DMS 273 treated with DMSO at 0.1 percent for 48 hours (cell line): Measurements from ENCODE around the gene ZNF618.
"Not testable (repeated sequence)": the region's sequence is repeated elsewhere in the genome, so short reads cannot be mapped to it uniquely, and the experiment has no call there.

Source experiments
- DNase-seq: peaks from one replicate; lab custom pipeline; 2025; lab: John Stamatoyannopoulos, UW

ZNF618 gene

DNA sequence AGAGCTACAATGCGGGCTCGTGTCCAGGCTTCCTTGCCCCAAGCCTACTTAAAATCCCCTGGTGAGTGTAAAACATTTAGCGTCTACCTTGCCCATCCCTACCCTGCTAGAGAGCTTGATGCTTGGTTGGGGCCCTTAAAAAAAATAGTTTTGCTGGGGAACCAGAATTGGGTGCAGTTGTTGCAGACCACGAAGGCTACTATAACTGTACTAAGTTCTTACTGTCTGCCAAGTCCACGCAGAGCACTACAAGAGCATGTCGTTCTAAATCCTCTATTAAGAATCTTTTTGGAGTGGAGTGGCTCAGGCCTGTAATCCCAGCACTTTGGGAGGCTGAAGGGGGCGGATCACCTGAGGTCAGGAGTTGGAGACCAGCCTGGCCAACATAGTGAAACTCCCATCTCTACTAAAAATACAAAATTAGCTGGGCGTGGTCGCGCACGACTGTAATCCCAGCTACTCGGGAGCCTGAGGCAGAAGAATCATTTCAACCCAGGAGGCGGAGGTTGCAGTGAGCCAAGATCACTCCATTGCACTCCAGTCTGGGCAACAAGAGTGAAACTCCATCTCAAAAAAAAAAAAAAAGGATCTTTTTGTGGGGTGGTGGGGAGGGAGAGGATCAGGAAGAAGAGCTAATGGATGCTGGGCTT lies 206.8 kb downstream of the ZNF618 start:
- not testable (repeated sequence) for DNase-seq

DNA sequence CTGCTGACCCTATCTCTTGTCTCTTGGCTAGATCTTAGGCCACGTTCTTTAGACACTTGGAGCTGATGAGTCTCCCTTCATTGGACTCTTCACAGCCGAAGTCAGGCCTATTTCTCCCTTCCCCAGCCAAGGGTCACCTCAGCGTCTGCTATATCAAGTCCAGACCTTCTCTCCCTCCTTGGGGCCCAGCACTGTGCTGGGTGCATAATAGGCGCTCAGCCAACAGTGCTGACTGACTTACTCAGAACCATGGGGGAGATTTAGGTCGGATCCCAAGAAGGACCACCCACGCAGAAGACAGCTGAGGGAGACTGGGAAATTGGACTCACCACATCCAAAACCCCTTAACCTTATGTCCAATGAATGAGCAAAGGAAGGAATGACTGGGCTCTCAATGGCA lies 207.6 kb downstream of the ZNF618 start:
- no peak for DNase-seq

DNA sequence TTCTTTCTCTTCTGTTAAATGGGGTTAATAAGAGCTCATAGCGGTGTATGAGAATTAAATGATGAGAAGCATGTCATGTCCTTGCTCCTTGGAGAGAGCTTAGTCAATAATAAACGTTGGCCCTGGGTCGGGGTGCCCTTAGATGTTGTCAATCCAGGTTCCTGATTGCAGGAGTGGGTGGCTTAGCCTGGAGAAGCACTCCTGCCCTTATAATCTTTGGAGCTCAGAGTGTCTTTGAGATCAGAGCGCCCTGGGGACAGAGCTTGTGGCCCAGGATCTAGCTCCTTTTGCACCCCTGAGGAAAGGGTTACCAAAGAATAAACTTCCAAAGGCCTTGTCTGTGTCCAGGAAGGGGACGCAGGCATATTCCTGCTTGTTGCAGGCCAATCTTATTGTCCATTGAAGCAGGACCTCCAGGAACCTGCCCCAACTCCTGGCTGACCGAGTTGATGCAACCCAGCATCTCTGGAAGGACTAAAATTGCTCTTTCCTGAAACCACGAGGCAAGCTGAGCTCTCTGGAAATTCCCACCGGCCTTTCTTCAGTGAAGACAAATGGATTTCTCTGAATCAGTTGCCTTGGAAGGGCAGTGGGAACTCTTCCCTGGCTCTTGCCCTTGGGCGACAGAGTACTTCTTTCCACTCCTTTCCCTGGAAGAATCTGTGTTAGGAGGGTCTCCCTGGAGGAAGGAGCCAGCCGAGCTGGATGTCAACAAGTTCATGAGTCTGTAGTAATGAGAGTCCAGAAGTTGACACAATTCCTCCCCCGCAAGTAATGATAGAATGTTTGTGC lies 208.4 kb downstream of the ZNF618 start:
- no peak for DNase-seq

DNA sequence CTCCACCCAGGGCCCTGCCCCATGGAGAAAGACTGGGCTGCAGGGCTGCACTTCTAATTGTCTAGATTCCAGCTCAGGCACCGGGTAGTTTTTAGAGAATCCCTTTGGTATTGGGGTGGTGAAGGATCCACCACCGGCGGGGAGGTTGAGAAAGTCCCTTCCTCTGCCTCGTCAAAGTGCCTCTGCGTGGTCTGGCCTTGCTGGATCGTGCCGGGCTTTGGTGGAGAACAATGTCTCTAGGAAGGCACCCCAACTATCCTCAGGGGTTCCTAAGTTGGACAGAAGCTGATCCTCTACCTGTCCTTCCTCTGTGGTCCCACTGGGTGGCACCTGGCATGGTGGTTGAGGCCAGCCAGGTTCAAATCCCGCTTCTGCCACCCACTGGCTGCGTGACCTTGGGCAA lies 209.3 kb downstream of the ZNF618 start:
- DNase-seq: no peak

DNA sequence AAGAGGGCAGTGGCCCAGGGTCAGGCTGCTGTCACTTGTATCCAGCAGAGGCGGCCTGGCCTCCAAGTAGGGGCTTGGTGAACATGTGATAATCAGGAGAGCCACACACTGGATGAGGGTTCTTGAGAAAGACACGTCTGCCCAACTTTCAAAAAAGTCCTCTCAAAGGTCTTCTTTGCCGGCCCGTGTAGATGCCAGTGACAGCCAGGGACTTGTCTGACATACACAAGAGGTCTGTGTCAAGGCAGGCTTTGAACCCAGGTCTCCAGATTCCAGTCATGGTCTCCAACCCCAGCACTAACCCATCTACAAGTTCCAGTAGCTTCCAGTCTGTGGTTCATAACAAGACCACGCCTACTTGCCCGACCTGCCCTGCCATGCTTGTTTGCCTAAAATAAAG lies 209.9 kb downstream of the ZNF618 start:
- DNase-seq: no peak

DNA sequence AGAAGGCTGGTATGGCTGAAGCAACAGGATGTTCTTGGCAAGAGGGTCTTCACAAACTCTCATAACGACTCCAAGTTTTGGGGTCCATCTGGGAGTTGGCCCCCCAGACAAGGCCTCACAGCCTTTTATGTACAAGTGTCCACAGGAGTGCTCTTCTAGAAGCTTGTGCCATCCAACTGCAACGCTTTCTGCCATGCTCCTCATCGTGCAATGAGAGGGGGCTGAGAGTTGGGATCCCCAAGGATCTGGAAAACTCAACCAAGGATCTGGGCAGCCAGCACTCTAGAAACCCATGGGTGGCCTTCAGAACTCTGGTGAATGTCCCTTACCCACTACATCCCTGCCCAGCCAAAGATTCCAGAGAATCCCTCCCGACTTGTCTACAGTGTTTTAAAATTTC lies 210.5 kb downstream of the ZNF618 start:
- no peak for DNase-seq

DNA sequence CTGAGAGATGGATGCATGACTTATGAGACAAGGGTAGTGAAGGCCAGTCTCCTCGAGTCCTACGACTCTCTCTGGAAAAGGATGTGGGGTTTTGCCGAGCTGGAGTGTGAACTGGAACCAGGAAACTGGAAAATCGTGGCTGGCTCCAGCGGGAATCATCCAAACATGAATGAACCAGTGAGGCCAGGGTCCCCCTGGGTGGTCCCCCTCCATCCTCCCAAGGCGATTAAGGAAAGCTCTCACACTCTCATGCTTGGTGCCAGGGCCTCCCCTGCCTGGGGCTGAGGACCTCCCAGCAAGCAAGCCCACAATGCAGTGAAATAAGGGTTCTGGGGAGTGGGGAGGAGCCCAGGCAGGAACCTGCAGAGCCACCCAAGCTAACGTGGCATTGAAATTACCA lies 211.6 kb downstream of the ZNF618 start:
- no peak for DNase-seq

DNA sequence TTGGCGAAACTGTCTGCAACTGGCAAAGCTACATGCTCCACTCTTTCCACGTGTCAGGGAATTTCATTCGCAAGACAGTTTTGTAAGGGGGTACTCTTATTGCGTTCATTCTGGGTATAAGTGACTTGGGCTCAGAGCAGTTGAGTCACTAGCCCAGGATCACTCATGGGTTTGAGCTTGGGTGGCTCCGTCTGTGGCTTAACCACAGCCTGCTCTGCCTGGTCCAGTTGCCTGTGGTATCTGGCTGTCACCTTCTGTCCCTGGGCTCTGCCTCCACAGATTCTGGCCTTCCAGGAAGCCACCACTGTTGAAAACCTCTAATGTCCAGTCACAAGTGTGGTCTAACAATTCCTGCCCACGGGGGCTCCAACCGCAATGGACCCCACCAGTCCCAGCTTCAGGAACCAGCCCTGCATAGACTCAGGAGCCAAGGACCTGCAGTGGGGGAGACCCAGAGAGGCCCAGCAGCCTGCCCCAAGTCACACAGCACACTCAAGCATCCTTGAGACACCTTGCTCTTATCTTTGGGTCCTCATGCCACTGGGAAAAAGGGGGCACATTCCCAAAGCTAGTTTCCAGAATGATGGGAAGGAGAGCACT lies 212.6 kb downstream of the ZNF618 start:
- DNase-seq: no peak

DNA sequence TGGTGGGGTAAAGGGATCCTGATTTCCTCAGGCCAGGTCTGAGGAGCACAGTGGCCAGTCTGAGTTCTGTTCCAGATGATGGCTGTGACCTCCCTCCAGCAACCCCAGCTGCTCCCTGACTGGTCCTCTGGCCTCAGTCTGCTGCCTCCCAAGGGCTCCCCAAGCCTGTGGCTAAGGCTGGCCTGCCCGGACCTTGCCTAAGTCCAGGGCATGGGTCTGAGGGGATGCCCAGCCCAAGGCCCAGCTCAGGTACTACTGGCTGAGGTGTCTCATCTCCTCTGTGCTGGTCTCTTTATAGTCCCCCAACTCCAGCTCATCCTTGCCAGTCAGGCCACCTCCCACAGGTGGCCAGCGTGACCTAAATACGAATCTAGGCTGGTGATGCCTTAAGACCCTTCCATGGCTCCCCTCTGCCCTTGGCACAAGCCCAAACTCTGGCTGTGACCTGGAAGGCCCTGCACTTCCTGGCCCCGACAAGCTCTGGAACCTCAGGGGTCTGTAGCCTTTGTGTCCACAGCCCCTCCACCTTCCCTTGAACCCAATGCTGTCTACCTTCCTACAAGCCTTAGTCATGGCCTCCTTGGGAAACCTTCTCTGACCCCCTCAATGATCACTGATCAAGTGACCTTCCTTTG lies 213.2 kb downstream of the ZNF618 start:
- no peak for DNase-seq

DNA sequence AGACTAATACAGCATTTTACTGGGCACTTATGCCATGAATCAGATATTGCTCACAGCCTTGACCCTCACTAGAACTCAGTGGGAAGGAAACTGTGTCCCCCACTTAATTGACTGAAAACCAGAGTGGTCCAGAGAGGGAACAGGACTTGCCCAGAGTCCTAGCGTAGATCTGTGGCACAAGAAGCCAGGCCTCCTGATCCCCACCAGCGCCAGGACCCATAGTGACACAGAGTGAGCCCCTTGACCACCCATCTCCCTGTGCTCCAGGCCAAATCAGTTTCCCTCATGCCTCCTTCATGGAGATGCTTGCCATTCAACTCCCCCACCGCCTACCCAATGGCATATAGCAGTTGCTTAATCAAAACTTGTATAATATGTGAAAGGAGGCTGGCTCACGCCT lies 214.7 kb downstream of the ZNF618 start:
- DNase-seq: no peak

DNA sequence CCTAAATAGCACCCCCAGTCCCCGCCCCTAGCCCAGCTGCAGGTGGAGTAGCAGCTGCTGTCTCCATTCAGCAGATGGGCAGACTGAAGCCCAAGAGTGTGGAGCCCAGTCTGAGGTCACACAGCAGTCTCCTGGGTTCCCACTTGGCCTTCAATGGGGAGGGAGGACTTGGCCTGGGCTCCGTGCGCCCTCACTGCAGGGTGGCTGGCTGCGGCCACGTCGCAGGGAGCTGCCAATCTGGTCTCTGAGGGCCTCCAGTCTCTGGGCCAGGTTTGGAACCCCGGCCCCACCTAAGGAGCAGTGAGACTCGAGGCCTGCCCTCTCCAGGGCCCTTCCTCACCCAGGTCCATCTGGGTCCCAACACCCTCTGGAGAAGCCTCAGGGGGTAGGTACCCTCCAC lies 215.6 kb downstream of the ZNF618 start:
- DNase-seq: no peak

DNA sequence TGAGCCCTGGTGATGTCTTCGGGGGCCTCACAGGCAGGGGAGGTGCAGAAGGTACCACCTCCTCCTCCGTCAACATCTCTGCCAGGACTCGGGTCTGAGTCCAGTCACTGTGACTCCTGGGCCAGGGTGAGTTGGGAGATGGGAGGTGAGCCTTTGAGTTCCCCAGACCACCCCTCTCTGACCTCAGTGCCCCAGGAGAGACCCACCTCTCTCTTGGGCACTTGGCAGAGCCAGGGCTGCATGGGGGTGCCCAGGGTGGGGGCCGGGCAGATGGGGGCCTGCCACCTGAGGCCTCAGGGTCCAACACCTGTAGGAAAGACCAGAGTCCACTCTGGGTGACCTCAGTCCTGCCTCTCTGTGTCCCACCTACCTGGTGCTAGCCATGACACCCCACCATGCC lies 216.2 kb downstream of the ZNF618 start:
- no peak for DNase-seq

DNA sequence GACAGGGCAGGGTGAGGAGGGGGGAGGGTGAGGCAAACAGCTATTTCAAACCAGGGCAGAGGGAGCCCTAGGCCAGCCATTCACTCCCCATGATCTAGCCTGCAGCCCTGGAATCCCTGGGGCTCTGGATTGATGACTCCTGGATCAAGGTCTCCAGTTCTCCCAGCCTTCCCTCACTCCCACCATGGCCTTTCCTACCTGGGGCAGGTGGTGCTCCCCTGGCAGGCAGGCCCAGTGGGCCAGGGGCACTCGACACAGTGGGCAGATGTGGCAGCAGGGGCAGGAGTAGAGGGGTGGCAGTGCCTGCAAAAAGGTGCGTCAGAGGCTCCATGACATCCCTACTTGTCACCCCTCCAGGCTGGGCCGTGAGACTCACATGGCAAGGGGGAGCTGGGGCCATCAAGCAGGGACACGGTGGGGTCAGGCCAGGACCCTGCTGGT lies 216.9 kb downstream of the ZNF618 start:
- no peak for DNase-seq

DNA sequence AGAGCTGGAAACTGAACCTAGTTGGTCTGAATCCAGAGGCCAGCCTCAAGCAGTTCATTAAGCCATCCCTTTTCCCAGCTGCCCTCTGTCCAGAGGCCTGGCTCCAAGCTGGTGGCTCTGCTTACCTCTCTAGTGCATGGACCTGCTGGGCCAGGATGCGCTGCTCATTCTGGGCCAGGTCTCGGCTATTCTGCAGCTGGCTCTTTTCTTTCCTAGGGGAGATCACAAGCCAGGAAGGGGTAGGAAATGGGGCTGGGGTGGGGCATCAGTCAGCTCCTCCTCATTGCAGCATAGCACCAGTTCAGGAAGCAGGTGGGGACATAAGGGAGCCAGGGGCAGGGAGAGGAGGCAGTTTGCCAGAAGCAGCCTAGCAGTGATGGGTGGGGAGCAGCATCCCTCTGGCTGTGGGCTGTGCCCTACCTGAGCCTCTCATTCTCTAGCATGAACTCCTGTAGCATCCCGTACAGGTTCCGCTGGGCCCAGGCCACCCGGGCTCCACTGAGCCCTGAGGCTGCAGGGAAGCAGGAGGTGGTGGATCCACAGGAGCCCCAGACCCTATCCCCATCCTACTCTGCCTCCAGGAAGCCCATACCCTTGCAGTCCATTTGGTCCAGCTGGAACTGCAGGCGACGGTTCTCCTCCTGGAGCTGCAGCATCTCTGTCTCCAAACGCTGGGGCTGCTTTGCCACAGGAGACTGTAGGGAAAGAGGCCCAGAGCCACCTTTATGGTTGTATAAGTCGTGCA lies 217.8 kb downstream of the ZNF618 start:
- no peak for DNase-seq

DNA sequence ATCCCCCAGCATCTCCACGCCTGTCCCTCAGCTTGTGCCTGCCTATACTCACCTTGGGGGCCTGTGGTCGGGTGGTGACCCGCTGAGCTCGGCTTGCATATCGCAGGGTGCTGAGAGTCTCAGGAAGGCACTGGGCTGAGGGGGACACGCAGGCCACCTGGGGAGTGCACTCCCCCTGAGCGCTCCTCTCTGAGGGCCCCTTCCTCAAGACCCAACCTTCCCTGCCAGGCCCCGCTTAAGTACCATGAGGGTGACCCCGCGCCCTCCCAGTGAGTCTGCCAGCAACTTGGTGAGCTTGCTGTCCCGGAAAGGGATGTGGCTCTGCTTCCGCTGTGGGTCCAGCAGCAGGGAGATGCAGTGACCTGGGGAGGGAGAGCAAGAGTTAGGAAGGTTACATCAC lies 218.9 kb downstream of the ZNF618 start:
- DNase-seq: no peak

DNA sequence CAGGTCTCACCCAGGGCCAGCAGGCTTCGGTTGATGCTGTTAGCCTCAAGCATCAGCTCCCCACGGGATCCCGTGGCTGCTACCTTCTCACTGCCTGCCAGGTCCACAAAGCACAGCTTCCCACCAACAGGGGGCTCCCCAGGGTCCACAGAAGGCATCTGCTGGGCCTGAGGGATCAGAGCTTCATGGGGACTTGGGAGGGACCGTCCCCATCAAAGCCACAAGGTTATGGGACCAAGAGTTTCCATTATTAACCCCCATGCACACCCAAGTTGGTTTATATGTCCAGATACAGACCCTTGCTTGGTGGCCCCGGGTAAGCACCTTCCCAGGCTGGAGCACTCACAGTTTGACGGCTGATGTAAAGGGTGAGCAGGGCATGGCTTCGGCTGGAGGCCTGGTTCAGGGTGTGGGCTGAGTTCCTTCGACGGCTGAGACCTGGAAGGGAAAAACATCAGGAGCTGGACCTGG lies 220.0 kb downstream of the ZNF618 start:
- DNase-seq: no peak

DNA sequence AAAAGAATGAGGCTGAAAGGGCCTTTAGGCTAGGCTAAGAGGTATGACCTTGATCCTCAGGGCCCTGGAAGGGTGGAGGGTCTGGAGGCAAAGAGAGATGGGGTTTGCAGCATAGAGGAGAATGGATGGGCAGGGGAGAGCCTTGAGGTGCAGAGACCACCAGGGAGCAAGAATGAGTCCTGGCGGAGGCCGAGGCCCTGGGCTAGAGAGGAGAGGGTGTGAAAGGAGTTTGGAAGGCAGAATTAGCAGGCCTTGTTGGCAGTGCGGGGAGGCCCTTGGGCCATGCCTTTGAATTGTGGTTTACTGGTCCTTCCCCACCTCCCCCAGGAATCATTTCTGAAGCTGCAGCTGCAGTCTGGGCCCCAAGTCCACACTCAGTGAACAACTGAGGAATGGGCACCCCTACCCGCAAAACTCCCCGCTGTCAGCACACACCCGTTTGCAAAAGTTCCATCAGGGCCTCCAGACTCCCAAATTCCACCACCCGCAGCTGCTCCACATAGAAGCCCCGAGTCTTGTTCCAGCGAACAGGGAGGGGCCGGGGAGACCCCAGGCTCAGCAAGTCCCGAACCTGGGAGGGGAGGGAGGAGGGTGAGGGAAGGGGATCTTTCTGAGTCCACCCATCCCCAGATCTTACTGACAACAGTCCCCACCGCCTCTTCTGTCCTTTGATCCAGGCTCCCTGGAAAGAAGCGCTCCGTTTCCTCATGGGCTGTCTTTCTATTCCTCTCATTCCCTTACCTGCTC lies 220.9 kb downstream of the ZNF618 start:
- DNase-seq: no peak

DNA sequence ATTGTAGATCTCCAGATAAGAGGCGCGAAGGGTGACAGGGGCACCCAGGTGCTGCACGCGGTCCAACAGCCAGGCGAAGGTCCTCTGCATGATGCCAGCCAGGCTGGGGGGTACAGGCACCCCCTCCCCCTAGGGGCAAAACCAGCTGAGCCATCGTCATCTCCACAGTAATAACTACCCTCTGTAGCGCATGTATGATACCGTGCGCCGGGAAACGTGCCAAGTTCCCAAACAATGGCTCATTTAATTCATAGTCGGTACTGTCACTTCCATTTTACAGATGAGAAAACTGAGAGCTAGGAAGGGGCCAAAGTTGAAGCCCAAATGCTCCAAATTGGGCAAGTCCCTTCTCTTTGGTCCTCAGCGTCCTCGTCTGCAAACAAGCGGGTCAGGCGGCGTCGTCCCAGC lies 221.5 kb downstream of the ZNF618 start:
- DNase-seq: no peak

DNA sequence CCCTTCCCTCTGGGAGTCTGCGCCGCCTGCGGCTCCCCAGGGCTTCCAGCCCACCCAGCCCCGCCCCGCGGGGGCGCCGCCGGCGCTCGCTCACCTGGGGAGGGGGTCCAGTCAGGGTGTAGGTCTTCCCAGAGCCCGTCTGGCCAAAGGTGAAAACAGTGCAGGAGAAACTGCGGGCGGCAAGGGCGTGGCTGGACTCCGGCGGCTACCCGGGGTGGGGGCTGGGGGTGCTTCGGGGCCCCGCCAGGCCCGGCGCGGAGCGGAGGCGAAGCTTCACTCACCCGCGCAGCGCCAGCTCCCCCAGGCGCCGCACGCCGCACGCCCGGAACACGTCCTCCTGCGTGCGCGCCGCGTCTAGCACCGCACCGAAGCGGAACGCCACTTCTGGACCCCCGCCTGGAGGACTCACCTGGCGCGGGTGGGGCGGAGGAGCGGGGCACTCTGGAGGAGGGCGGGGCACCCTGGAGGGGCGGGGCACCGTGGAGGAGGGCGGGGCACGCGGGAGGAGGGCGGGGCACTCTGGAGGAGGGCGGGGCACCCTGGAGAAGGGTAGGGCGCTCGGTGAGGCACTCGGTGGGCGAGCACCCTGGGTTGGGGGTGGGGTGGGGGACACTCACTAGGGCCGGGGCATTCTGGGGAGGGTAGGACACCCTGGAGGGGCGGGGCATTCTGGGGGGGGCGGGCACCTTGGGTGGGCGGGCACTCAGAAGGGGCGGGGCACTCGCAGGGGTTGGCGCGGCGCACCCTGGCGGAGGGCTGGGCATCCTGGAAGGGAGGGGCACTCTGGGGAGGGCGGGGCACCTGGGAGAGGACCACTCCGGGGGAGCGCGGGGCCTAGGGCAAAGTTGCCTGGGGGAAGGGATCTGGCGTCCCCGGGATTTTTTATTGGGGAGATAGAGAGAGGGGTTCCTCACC lies 222.2 kb downstream of the ZNF618 start:
- DNase-seq: no peak
